NB4 (cell line): ENCODE measurements around the gene RGS17.
"Not testable (repeated sequence)": the region's sequence is repeated elsewhere in the genome, so short reads cannot be mapped to it uniquely, and the experiment has no call there.

Experiments used
- DNase-seq: peaks from one replicate; pipeline ENCODE4 v3.0.0; 2010; ENCODE audit warnings: low read depth
- H3K4me3 ChIP-seq: one replicate; pipeline ENCODE4 v1.5.1; 2011; ENCODE audit warnings: mild to moderate bottlenecking, low read depth, low read length, moderate library complexity
- CTCF ChIP-seq: IDR thresholded peaks from one replicate; pipeline ENCODE4 v1.5.1; 2012; ENCODE audit warnings: low read depth, low read length
- MAX ChIP-seq: IDR thresholded peaks from 2 replicates; pipeline ENCODE4 v1.6.1; 2011; ENCODE audit warnings: low read depth, low read length
- MYC ChIP-seq: IDR thresholded peaks from 2 replicates; pipeline ENCODE4 v1.6.1; 2011; ENCODE audit warnings: low read depth, low read length
- POLR2A ChIP-seq: IDR thresholded peaks from 2 replicates; pipeline ENCODE4 v1.6.1; 2011; ENCODE audit warnings: mild to moderate bottlenecking; ENCODE audit not compliant: insufficient read length; ENCODE audit errors: extremely low read depth

Gene RGS17

GRCh38 chr6:153013438-153013837, 117.6 kb downstream of the RGS17 start:
- H3K4me3 ChIP-seq = no peak overlapping the region
- TF ChIP-seq POLR2A (no peak), MAX (no peak), MYC (no peak), CTCF (no peak)
- DNase-seq = no peak

- DNase-seq = no peak
- TF ChIP-seq MYC (no peak), POLR2A (no peak), CTCF (no peak), MAX (no peak)
- H3K4me3 ChIP-seq = no peak overlapping the region
These were observed 118.2 kb downstream of the RGS17 start for GRCh38 chr6:153012856-153013255.

- TF ChIP-seq CTCF (no peak), POLR2A (no peak), MAX (no peak), MYC (no peak)
- no peak for DNase-seq
- H3K4me3 ChIP-seq = peak overlapping the region; percentile 81
These were observed 127.8 kb downstream of the RGS17 start for GRCh38 chr6:153003366-153003690.

- H3K4me3 ChIP-seq = peak within 1 kb of the TSS; percentile 81
- DNase-seq = peak; percentile 97
- TF ChIP-seq MAX = no peak
- peak; percentile 32 for TF ChIP-seq POLR2A
- TF ChIP-seq CTCF = no peak
- TF ChIP-seq MYC = no peak
These were observed 128.3 kb downstream of the RGS17 start, which contains the start of gene MTRF1L for GRCh38 chr6:153002613-153003365. MTRF1L (minus strand) TSS chr6:153002709; CDS start chr6:153002685, 24 bp downstream.

GRCh38 chr6:153001767-153002612, 129.1 kb downstream of the RGS17 start:
- peak; percentile 48 for DNase-seq
- no peak for TF ChIP-seq POLR2A
- TF ChIP-seq CTCF = no peak
- TF ChIP-seq MAX = no peak
- peak overlapping the region; percentile 81 for H3K4me3 ChIP-seq

- peak overlapping the region; percentile 81 for H3K4me3 ChIP-seq
These were observed 130.3 kb downstream of the RGS17 start for GRCh38 chr6:153000790-153001189.

More at GRCh38 chr6:153000790-153001189, 130.3 kb downstream of the RGS17 start:
- DNase-seq = not testable (repeated sequence)
